Neural cell (in vitro differentiated cells): ENCODE results near the gene SEC31A.

ENCODE experiments used
- CTCF ChIP-seq: fragments of 450-650 bp; IDR thresholded peaks from 2 replicates; pipeline ENCODE4 v1.5.1; 2014; ENCODE audit warnings: antibody characterized with exemption, mild to moderate bottlenecking, moderate library complexity; ENCODE audit not compliant: poor library complexity, severe bottlenecking
- EZH2 ChIP-seq: fragments of 200-600, 300-800 bp; shearing (Covaris generic), sonication (generic); IDR thresholded peaks from 2 replicates; pipeline ENCODE4 v1.6.1; 2014; ENCODE audit warnings: antibody characterized with exemption, low read length, borderline replicate concordance, mild to moderate bottlenecking; ENCODE audit not compliant: insufficient read depth, poor library complexity, severe bottlenecking
- MXI1 ChIP-seq: fragments of 450-650 bp; conservative IDR thresholded peaks from 2 replicates; pipeline ENCODE4 v1.6.1; 2014; ENCODE audit warnings: antibody characterized with exemption, mild to moderate bottlenecking; ENCODE audit not compliant: poor library complexity, severe bottlenecking

- TF ChIP-seq CTCF (no peak), EZH2 (no peak), MXI1 (no peak)
Measured at GRCh38 chr4:82851318-82851717, 39.6 kb downstream of the SEC31A start.
